H1 (cell line): Measurements from ENCODE around the gene SPTB. TPM values are rescaled to one million over a fixed set of nuclear protein-coding genes. Genes with fewer than 3 reads are reported as not detected.

ENCODE experiments used
- ASH2L ChIP-seq: fragments of 200-600, 300-600 bp; sonication (generic); IDR thresholded peaks from one replicate; pipeline ENCODE4 v1.7.1; 2017; ENCODE audit warnings: low read length
- BACH1 ChIP-seq: IDR thresholded peaks from 2 replicates; pipeline ENCODE4 v1.6.1; 2012; ENCODE audit warnings: low read length, improper control_type of control experiment
- CHD2 ChIP-seq: IDR thresholded peaks from 2 replicates; pipeline ENCODE4 v1.6.1; 2012; ENCODE audit warnings: low read length, improper control_type of control experiment
- CTBP2 ChIP-seq: IDR thresholded peaks from 2 replicates; pipeline ENCODE4 v1.7.0; 2011; ENCODE audit warnings: borderline replicate concordance, mild to moderate bottlenecking, moderate library complexity, mixed read lengths, low read length; ENCODE audit not compliant: insufficient read depth, insufficient read length
- FOSL1 ChIP-seq: IDR thresholded peaks from 2 replicates; pipeline ENCODE4 v1.6.1; 2011; ENCODE audit warnings: mild to moderate bottlenecking, low read depth, low read length, moderate library complexity; ENCODE audit not compliant: insufficient read depth
- GTF2F1 ChIP-seq: IDR thresholded peaks from 2 replicates; pipeline ENCODE4 v1.6.1; 2012; ENCODE audit warnings: low read depth, low read length, improper control_type of control experiment, borderline replicate concordance
- KDM4A ChIP-seq: IDR thresholded peaks from one replicate; pipeline ENCODE4 v1.7.1; 2012; ENCODE audit warnings: low read depth, mild to moderate bottlenecking, moderate library complexity, low read length, inconsistent platforms; ENCODE audit not compliant: severe bottlenecking
- PHF8 ChIP-seq: fragments of 200-600 bp; sonication (generic); conservative IDR thresholded peaks from 2 replicates; pipeline ENCODE4 v1.7.1; 2012; ENCODE audit warnings: low read depth, mild to moderate bottlenecking, inconsistent platforms, low read length, moderate library complexity
- SP2 ChIP-seq: IDR thresholded peaks from 2 replicates; pipeline ENCODE4 v1.6.1; 2012; ENCODE audit warnings: mild to moderate bottlenecking, low read length, inconsistent platforms
- SP4 ChIP-seq: IDR thresholded peaks from 2 replicates; pipeline ENCODE4 v1.6.1; 2012; ENCODE audit warnings: low read length, inconsistent platforms
- SUZ12 ChIP-seq: fragments of 200-600 bp; sonication (generic); IDR thresholded peaks from 2 replicates; pipeline ENCODE4 v1.6.1; 2012; ENCODE audit warnings: mild to moderate bottlenecking, inconsistent platforms, low read length, moderate library complexity, mixed read lengths
- TAF1 ChIP-seq: IDR thresholded peaks from 2 replicates; pipeline ENCODE4 v1.6.1; 2011; ENCODE audit warnings: mild to moderate bottlenecking, low read depth, low read length
- TBP ChIP-seq: IDR thresholded peaks from 2 replicates; pipeline ENCODE4 v1.6.1; 2011; ENCODE audit warnings: low read depth, low read length, improper control_type of control experiment
- polyA plus RNA-seq, 7 experiments: library from polyadenylated mRNA; depleted of rRNA in 3 of 7; stranded (reverse) in 5 of 7; unstranded in 2 of 7; fragments of >200 nt in 5 of 7; fragments of 200-250 nt in 2 of 7; gene quantifications; 1 replicate in 5 of 7; 2 replicates in 1 of 7; 4 replicates in 1 of 7; pipeline versions ENCODE4 v1.2.1 to v1.2.3, GENCODE V29; 2011 to 2013; ENCODE audit warnings: missing spikeins in 2 of 7, mixed read lengths in 2 of 7
- total RNA-seq: library from RNA; stranded (reverse); fragmentation: NEBNext Ultra II Directional; extraction: Animal tissue kit (Norgen Biotek cat#: 25700); gene quantifications from 2 replicates; pipeline ENCODE4 v1.2.1, GENCODE V29; 2021
- TF ChIP-seq, protein P1 (sequence below): IDR thresholded peaks from 2 replicates; pipeline ENCODE4 v1.6.1; 2012; ENCODE audit warnings: inconsistent platforms

The SPTB gene
- total and polyA plus RNA-seq, 2 of the 8 experiments (the other 6 are each of a cell fraction or from before 2014, with no cell fraction given): 0.30 to 2.4 TPM

DNA sequence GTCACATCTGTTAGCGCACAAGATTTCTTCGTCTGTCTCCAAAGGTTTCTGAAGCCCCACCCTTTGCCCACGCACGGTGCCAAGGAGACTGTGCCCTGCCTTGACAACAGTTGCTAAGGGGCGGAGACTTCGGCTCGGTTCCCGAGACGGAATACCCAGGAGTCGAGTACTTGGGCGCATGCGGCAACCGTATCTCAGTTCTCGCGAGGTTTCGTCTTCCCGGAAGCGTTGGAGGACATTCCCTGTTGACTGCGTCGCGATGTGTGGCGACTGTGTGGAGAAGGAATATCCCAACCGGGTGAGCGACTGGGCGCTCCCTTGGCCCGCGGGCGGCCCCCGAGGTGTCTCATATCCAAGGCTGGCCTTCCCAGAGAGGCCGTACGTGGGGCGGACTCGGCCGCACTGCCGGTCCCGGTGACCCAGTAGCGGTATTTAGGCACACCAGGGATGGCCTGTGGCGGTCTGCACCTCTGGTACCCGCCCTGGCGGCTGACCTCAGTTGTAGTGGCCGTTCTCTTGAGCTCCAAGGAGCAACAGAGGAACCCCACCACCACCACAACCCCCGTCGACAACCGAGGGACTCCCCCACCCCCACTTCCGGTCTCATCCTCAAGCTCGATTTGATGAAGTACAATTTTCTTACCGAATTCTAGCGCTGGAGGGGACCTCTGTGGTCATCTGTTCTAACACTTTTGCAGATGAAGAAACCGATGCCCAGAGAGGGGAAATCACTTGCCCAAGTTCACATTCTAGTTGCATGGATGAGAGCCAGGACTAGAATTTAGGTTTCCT lies 34.7 kb upstream of the SPTB start, which contains the start of gene CHURC1 (continued):
- TF ChIP-seq SP4 (no peak), BACH1 (no peak; the same call in 1 of the 2 replicates), SUZ12 (no peak), PHF8 (peak; percentile 97), GTF2F1 (no peak), ASH2L (peak; percentile 97), CTBP2 (no peak), KDM4A (peak; percentile 38), FOSL1 (no peak), TAF1 (peak; percentile 88), SP2 (no peak), CHD2 (peak; percentile 97), TBP (peak; percentile 72)
- TF ChIP-seq, protein P1, sequence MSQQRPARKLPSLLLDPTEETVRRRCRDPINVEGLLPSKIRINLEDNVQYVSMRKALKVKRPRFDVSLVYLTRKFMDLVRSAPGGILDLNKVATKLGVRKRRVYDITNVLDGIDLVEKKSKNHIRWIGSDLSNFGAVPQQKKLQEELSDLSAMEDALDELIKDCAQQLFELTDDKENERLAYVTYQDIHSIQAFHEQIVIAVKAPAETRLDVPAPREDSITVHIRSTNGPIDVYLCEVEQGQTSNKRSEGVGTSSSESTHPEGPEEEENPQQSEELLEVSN: 0 out of 2 replicates have a peak, but pooled peaks have one; percentile 30
